ENCODE measurements around the gene KLHL17. TPM values are rescaled to one million over a fixed set of nuclear protein-coding genes. Genes with fewer than 3 reads are reported as not detected.

The KLHL17 gene
- total RNA-seq, 1 experiment from 2014 or later = 41.4 TPM

- Histone ChIP-seq H2BK12ac (ENCODE audit: insufficient read length, low read depth, low read length) (no peak overlapping the region), H2BK120ac (ENCODE audit: low read depth, low read length, poor library complexity, severe bottlenecking) (no peak overlapping the region), H3K23ac (ENCODE audit: insufficient read length, low read depth, low read length) (no peak overlapping the region), H3K9me3 (ENCODE audit: control insufficient read depth, low read depth, low read length) (no peaks in the 10 kb centered on the region), H3T11ph (ENCODE audit: low read length) (no peak overlapping the region), H3K56ac (ENCODE audit: insufficient read length, low read depth, low read length) (no peak overlapping the region), H2AK5ac (ENCODE audit: insufficient read length, low read length) (no peak overlapping the region), H3K4me1 (ENCODE audit: insufficient read depth, low read length) (no peaks in the 10 kb centered on the region), H2AFZ (ENCODE audit: low read length) (no peak overlapping the region), H3K23me2 (ENCODE audit: insufficient read length, low read depth, low read length, poor library complexity, severe bottlenecking) (no peaks in the 10 kb centered on the region), H3K27me3 (ENCODE audit: insufficient read depth, low read length) (peaks cover 4% of the 10 kb centered on the region; the same call in 1 of the 2 replicates), H3K4ac (ENCODE audit: low read depth, low read length) (no peak overlapping the region), H2BK20ac (ENCODE audit: low read depth, low read length, poor library complexity, severe bottlenecking) (no peak overlapping the region), H2BK5ac (ENCODE audit: insufficient read length, low read length) (no peak overlapping the region), H3K4me2 (ENCODE audit: insufficient read depth, insufficient read length, low read length) (no peak overlapping the region), H2BK15ac (ENCODE audit: low read depth, low read length) (no peak overlapping the region), H3K79me1 (ENCODE audit: insufficient read depth, low read depth, low read length, poor library complexity, severe bottlenecking) (no peaks in the 10 kb centered on the region), H4K91ac (ENCODE audit: insufficient read length, low read depth, low read length) (no peak overlapping the region), H4K8ac (replicated peaks; ENCODE audit: insufficient read length, low read depth, low read length) (no peak overlapping the region), H4K20me1 (ENCODE audit: control insufficient read depth, insufficient read depth, insufficient read length) (no peaks in the 10 kb centered on the region), H3K18ac (ENCODE audit: insufficient read length, low read depth, low read length) (no peak overlapping the region), H3K79me2 (ENCODE audit: insufficient read depth, low read length) (no peaks in the 10 kb centered on the region), H3K14ac (ENCODE audit: insufficient read depth, low read length) (no peak overlapping the region), H3K27ac (ENCODE audit: insufficient read length, low read depth, low read length) (no peak overlapping the region), H4K5ac (ENCODE audit: insufficient read length, low read depth, low read length) (no peak overlapping the region), H3K9ac (ENCODE audit: extremely low read depth, insufficient read length, low read length) (no peak overlapping the region)
- no peak overlapping the region for H3K27ac Mint-ChIP-seq
- H3K4me3 Mint-ChIP-seq = no peak overlapping the region
- peaks cover 49% of the 10 kb centered on the region for H3K27me3 Mint-ChIP-seq (ENCODE audit: low read depth)
- H3K36me3 Mint-ChIP-seq (ENCODE audit: insufficient read depth in 1 of 3, low read depth in 3 of 3) = peaks cover 0 to 6% (median 4%) of the 10 kb centered on the region in 3 experiments; a peak in 4 of 7 replicates
- no CpG with 5 or more reads among the region's 11 CpGs for WGBS (ENCODE audit: extremely low coverage, insufficient read length, low lambda C conversion rate)
- no peak for DNase-seq
- H3K9me3 Mint-ChIP-seq = peaks cover 5 to 9% of the 10 kb centered on the region in 2 experiments
- TF ChIP-seq CTCF (conservative IDR thresholded peaks at IDR 0.05) = no peak
- peaks cover 5 to 11% of the 10 kb centered on the region in 2 experiments; a peak in 3 of 4 replicates for H3K4me1 Mint-ChIP-seq
Observed at GRCh38 chr1:974293-974640, 13.9 kb downstream of the KLHL17 start.

Measured in H9 (cell line).